ENCODE measurements around the gene KIF20A.

- TF ChIP-seq POLR2A (IDR thresholded peaks at IDR 0.05; ENCODE audit: low read depth, low read length) (peak; percentile 82), TAF1 (IDR thresholded peaks at IDR 0.05; ENCODE audit: borderline replicate concordance, low read depth, low read length) (0 out of 2 replicates have a peak, but pooled peaks have one; percentile 74)
These were observed at the start of gene KIF20A, which contains the start of gene BRD8 for GRCh38 chr5:138178516-138179276.

Data from GM12892 (cell line).